ENCODE data around the gene ZNF335. TPM values are rescaled to one million over a fixed set of nuclear protein-coding genes. Genes with fewer than 3 reads are reported as not detected.

ZNF335 gene
- total and polyA plus RNA-seq, 2 donors (not counting 1 experiment from before 2014, with no cell fraction given), result 4.8 to 10.2 TPM

DNA sequence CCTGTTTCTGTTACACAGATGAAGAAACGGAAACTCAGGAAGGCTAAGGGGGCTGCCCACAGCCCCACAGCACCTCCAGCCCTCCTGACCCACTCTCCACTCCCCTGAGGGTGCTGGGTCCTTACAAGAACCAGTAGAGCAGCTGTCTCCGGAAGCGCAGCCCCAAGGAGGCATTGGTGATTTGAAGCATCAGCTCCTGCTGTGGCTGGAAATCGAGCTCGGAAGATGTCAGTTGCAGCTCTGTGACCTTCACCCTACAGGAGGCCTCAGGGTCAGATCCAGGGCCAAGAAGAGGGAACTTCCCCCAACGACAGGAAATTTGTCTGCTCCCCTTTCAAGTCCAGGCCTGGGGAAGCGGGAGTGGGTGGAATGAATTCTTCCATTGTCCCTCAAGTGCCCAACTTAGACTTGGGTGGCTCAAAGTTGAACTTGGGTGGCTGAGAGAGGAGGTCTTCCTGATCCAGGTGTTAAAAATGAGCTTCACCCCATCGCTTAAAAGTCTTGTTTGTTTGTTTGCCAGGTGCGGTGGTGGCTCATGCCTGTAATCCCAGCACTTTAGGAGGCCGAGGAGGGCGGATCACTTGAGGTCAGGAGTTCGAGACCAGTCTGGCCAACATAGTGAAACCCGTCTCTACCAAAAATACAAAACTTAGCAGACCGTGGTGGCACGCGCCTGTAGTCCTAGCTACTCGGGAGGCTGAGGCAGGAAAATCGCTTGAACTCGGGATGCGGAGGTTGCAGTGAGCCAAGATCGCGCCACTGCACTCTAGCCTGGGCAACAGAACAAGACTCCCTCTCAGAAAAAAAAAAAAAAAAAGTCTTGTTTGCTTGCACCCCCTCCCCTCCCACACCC, 62.0 kb downstream of the ZNF335 start:
- H3K4me1 ChIP-seq (ENCODE audit: control insufficient read depth, extremely low read depth, insufficient read depth, low read length), result peaks cover 19% of the 10 kb centered on the region
- TF ChIP-seq EZH2 (IDR thresholded peaks at IDR 0.05; ENCODE audit: low read length, missing control alignments), result no peak
- TF ChIP-seq, protein P1, sequence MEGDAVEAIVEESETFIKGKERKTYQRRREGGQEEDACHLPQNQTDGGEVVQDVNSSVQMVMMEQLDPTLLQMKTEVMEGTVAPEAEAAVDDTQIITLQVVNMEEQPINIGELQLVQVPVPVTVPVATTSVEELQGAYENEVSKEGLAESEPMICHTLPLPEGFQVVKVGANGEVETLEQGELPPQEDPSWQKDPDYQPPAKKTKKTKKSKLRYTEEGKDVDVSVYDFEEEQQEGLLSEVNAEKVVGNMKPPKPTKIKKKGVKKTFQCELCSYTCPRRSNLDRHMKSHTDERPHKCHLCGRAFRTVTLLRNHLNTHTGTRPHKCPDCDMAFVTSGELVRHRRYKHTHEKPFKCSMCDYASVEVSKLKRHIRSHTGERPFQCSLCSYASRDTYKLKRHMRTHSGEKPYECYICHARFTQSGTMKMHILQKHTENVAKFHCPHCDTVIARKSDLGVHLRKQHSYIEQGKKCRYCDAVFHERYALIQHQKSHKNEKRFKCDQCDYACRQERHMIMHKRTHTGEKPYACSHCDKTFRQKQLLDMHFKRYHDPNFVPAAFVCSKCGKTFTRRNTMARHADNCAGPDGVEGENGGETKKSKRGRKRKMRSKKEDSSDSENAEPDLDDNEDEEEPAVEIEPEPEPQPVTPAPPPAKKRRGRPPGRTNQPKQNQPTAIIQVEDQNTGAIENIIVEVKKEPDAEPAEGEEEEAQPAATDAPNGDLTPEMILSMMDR (conservative IDR thresholded peaks at IDR 0.05 in 1 of 2, IDR thresholded peaks at IDR 0.05 in 1 of 2; ENCODE audit: low read depth in 1 of 2, low read length in 2 of 2), result no peak
- no peak for DNase-seq (ENCODE audit: low read depth in 2 of 2)
- no peaks in the 10 kb centered on the region for H3K36me3 ChIP-seq (ENCODE audit: control insufficient read depth, insufficient read depth, low read length)
- H3K4me3 ChIP-seq (replicated peaks in 1 of 4; ENCODE audit: control extremely low read depth in 1 of 4, insufficient read depth in 1 of 4, low read depth in 3 of 4, low read length in 4 of 4), result peak overlapping the region in 2 of 4 experiments; percentile 54 to 59
- no peaks in the 10 kb centered on the region for H4K20me1 ChIP-seq (ENCODE audit: control insufficient read depth, extremely low read depth, insufficient read depth, low read length)
- no peaks in the 10 kb centered on the region for H3K27me3 ChIP-seq (ENCODE audit: control insufficient read depth, insufficient read depth, low read length)
- no peak overlapping the region for H2AFZ ChIP-seq (ENCODE audit: low read length)
- peak overlapping the region; percentile 33 for H3K4me2 ChIP-seq (ENCODE audit: extremely low read depth, insufficient read depth, low read length)
- no peaks in the 10 kb centered on the region for H3K9me3 ChIP-seq (ENCODE audit: control insufficient read depth, insufficient read depth, low read depth, low read length)
- no peaks in the 10 kb centered on the region for H3K79me2 ChIP-seq (ENCODE audit: control insufficient read depth, insufficient read depth, low read length)
- H3K9ac ChIP-seq (ENCODE audit: insufficient read depth, low read length), result no peak overlapping the region
- H3K27ac ChIP-seq (ENCODE audit: insufficient read depth, low read length), result peak overlapping the region; percentile 1

DNA sequence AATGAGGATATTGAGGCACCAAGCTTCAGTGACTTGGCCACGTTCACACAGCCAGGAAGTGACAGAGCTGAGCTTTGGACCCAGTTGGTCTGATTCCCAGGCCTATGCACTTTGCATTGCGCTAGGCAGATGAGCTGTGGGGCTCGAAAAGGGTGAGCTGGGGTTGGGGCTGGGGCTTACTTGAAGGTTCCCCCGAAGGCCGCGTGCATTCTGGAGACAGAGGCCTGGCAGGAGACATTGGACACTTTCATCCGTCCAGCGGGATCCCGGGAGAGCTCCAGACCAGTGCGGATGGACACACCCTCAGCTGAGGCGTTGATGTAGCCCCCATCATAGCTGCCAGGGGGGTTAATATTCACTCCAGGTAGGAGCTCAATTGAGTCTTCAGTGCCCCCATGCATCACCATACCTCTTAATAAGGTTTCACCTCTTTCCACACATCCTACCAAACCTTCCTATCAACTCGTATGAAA, 62.6 kb downstream of the ZNF335 start:
- no peak overlapping the region for H3K4me2 ChIP-seq (ENCODE audit: extremely low read depth, insufficient read depth, low read length)
- H4K20me1 ChIP-seq (ENCODE audit: control insufficient read depth, extremely low read depth, insufficient read depth, low read length), result no peaks in the 10 kb centered on the region
- H3K9ac ChIP-seq (ENCODE audit: insufficient read depth, low read length), result no peak overlapping the region

DNA sequence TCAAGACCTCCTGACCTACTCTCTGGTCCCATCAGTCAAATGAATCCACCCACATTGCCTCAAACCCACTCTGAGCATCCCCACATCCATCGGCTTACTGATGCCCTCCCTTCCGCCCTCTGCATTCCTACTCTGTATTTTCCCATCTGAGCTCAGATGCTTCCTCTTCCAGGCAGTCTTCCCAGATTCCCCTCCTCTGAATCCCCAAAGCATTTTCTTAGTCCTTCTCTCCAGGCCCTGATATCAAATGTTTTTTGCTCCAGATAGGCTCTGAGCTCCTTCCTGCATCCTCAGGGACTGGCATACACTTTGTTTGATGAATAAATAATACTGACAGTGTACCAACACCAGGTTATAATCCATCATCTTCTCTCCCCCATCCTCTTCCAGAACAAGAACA, 63.9 kb downstream of the ZNF335 start:
- peaks cover 19% of the 10 kb centered on the region for H3K4me1 ChIP-seq (ENCODE audit: control insufficient read depth, extremely low read depth, insufficient read depth, low read length)
- H3K36me3 ChIP-seq (ENCODE audit: control insufficient read depth, insufficient read depth, low read length), result peaks cover 1% of the 10 kb centered on the region
- no peak for DNase-seq (ENCODE audit: low read depth in 2 of 2)
- no peak for TF ChIP-seq EZH2 (IDR thresholded peaks at IDR 0.05; ENCODE audit: low read length, missing control alignments)
- TF ChIP-seq, protein P1 (conservative IDR thresholded peaks at IDR 0.05 in 1 of 2, IDR thresholded peaks at IDR 0.05 in 1 of 2; ENCODE audit: low read depth in 1 of 2, low read length in 2 of 2), result no peak
- no peak overlapping the region for H2AFZ ChIP-seq (ENCODE audit: low read length)
- H4K20me1 ChIP-seq (ENCODE audit: control insufficient read depth, extremely low read depth, insufficient read depth, low read length), result no peaks in the 10 kb centered on the region
- H3K9me3 ChIP-seq (ENCODE audit: control insufficient read depth, insufficient read depth, low read depth, low read length), result no peaks in the 10 kb centered on the region
- no peak overlapping the region for H3K4me2 ChIP-seq (ENCODE audit: extremely low read depth, insufficient read depth, low read length)
- H3K27ac ChIP-seq (ENCODE audit: insufficient read depth, low read length), result no peak overlapping the region
- peak overlapping the region in 1 of 4 experiments; percentile 23 for H3K4me3 ChIP-seq (replicated peaks in 1 of 4; ENCODE audit: control extremely low read depth in 1 of 4, insufficient read depth in 1 of 4, low read depth in 3 of 4, low read length in 4 of 4)
- H3K9ac ChIP-seq (ENCODE audit: insufficient read depth, low read length), result no peak overlapping the region
- no peaks in the 10 kb centered on the region for H3K27me3 ChIP-seq (ENCODE audit: control insufficient read depth, insufficient read depth, low read length)
- no peaks in the 10 kb centered on the region for H3K79me2 ChIP-seq (ENCODE audit: control insufficient read depth, insufficient read depth, low read length)

More for the DNA sequence above, 62.6 kb downstream of the ZNF335 start:
- Histone ChIP-seq H2AFZ (ENCODE audit: low read length) (no peak overlapping the region), H3K27me3 (ENCODE audit: control insufficient read depth, insufficient read depth, low read length) (no peaks in the 10 kb centered on the region), H3K4me3 (replicated peaks in 1 of 4; ENCODE audit: control extremely low read depth in 1 of 4, insufficient read depth in 1 of 4, low read depth in 3 of 4, low read length in 4 of 4) (peak overlapping the region in 2 of 4 experiments; percentile 14 to 54), H3K9me3 (ENCODE audit: control insufficient read depth, insufficient read depth, low read depth, low read length) (no peaks in the 10 kb centered on the region), H3K4me1 (ENCODE audit: control insufficient read depth, extremely low read depth, insufficient read depth, low read length) (peaks cover 19% of the 10 kb centered on the region), H3K27ac (ENCODE audit: insufficient read depth, low read length) (no peak overlapping the region), H3K79me2 (ENCODE audit: control insufficient read depth, insufficient read depth, low read length) (no peaks in the 10 kb centered on the region), H3K36me3 (ENCODE audit: control insufficient read depth, insufficient read depth, low read length) (peaks cover 1% of the 10 kb centered on the region)
- no peak for TF ChIP-seq EZH2 (IDR thresholded peaks at IDR 0.05; ENCODE audit: low read length, missing control alignments)
- DNase-seq (ENCODE audit: low read depth in 2 of 2), result no peak

Data from fibroblast of lung (primary cell).